ENCODE results near the gene PRSS33. TPM values are rescaled to one million over a fixed set of nuclear protein-coding genes. Genes with fewer than 3 reads are reported as not detected.

The PRSS33 gene
- polyA plus RNA-seq, 1 of the 3 experiments (the other 2 are of a cell fraction), result not detected

DNA sequence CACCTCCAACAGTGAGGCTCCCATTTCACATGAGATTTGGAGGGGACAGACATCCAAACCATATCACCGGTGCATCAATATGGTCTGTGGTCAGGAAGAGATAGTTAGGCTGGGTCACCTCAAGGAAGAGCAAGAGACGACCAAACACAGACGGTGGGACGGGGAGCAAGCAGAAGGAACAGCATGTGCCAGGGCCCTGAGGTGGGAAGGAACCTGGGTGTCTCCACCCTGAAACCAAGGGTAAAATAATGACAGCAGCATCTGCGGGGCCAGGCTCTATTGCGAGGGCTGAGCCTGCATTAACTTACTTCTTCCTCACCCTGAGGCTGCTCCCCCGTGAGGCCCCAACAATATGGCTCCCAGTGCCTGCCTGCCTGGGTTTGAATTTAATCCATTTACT is 20.8 kb upstream of the PRSS33 start:
- Histone ChIP-seq H3K27me3 (ENCODE audit: insufficient read depth) (no peaks in the 10 kb centered on the region; the same call in 1 of the 2 replicates), H3K4me2 (no peak overlapping the region), H2AFZ (ENCODE audit: low read depth) (no peak overlapping the region), H4K20me1 (ENCODE audit: insufficient read depth) (no peaks in the 10 kb centered on the region), H3K36me3 (replicated peaks in 1 of 2; ENCODE audit: control insufficient read depth in 1 of 2, insufficient read depth in 2 of 2, low read length in 1 of 2) (no peaks in the 10 kb centered on the region), H3K4me1 (ENCODE audit: control insufficient read depth in 1 of 2, insufficient read depth in 2 of 2, low read depth in 1 of 2, low read length in 1 of 2) (peaks cover 0 to 3% of the 10 kb centered on the region in 2 experiments; a peak in 1 of 4 replicates), H3K9ac (no peak overlapping the region), H3K27ac (ENCODE audit: low read depth in 2 of 2, low read length in 1 of 2) (no peak overlapping the region), H3K79me2 (ENCODE audit: insufficient read depth) (no peaks in the 10 kb centered on the region), H3F3A (replicated peaks; ENCODE audit: insufficient read depth) (no peaks in the 10 kb centered on the region), H3K9me3 (no peaks in the 10 kb centered on the region), H3K9me2 (no peaks in the 10 kb centered on the region), H3K4me3 (ENCODE audit: low read depth in 2 of 2, low read length in 1 of 2) (no peak overlapping the region)
- DNase-seq, result no peak
- TF ChIP-seq PBX3 (IDR thresholded peaks at IDR 0.05) (no peak), EP300 (IDR thresholded peaks at IDR 0.05; ENCODE audit: borderline replicate concordance in 1 of 2, low read depth in 1 of 2, low read length in 1 of 2) (no peak), TAF1 (IDR thresholded peaks at IDR 0.05; ENCODE audit: borderline replicate concordance, low read depth, low read length) (no peak), MEF2A (IDR thresholded peaks at IDR 0.05; ENCODE audit: borderline replicate concordance, low read depth) (no peak), REST (IDR thresholded peaks at IDR 0.05; ENCODE audit: low read depth, low read length) (no peak), FOXJ3 (CRISPR knock-in tag; IDR thresholded peaks at IDR 0.05) (no peak), CHD2 (IDR thresholded peaks at IDR 0.05; ENCODE audit: low read length, partially characterized antibody) (no peak), RXRA (IDR thresholded peaks at IDR 0.05; ENCODE audit: borderline replicate concordance, low read depth) (no peak), USF2 (IDR thresholded peaks at IDR 0.05; ENCODE audit: borderline replicate concordance, low read depth, low read length) (no peak), ELF1 (IDR thresholded peaks at IDR 0.05) (no peak), FOXM1 (IDR thresholded peaks at IDR 0.05; ENCODE audit: low read depth) (no peak), SMC3 (IDR thresholded peaks at IDR 0.05; ENCODE audit: low read depth, low read length) (no peak), GABPA (IDR thresholded peaks at IDR 0.05; ENCODE audit: low read depth) (no peak), JUND (IDR thresholded peaks at IDR 0.05) (no peak), RFX5 (IDR thresholded peaks at IDR 0.05; ENCODE audit: low read length) (no peak)
- TF ChIP-seq, protein P1, sequence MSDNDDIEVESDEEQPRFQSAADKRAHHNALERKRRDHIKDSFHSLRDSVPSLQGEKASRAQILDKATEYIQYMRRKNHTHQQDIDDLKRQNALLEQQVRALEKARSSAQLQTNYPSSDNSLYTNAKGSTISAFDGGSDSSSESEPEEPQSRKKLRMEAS (IDR thresholded peaks at IDR 0.05; ENCODE audit: low read depth), result no peak
- TF ChIP-seq, protein P2, sequence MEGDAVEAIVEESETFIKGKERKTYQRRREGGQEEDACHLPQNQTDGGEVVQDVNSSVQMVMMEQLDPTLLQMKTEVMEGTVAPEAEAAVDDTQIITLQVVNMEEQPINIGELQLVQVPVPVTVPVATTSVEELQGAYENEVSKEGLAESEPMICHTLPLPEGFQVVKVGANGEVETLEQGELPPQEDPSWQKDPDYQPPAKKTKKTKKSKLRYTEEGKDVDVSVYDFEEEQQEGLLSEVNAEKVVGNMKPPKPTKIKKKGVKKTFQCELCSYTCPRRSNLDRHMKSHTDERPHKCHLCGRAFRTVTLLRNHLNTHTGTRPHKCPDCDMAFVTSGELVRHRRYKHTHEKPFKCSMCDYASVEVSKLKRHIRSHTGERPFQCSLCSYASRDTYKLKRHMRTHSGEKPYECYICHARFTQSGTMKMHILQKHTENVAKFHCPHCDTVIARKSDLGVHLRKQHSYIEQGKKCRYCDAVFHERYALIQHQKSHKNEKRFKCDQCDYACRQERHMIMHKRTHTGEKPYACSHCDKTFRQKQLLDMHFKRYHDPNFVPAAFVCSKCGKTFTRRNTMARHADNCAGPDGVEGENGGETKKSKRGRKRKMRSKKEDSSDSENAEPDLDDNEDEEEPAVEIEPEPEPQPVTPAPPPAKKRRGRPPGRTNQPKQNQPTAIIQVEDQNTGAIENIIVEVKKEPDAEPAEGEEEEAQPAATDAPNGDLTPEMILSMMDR (IDR thresholded peaks at IDR 0.05), result no peak
- POLR2A ChIA-PET, result no interaction called here
- 87% methylated on average over 7 of the region's 7 CpGs for WGBS (ENCODE audit: low lambda C conversion rate)
- CTCF ChIA-PET, result interaction anchor here (1.2 kb wide), 1 partner anchor 31 kb away, joined by 3 read pairs; no protein-coding TSS in a partner anchor

Data from SK-N-SH (cell line).